ENCODE results near the gene OSTC. TPM values are rescaled to one million over a fixed set of nuclear protein-coding genes. Genes with fewer than 3 reads are reported as not detected.

Gene OSTC
- total and polyA plus RNA-seq, 2 of the 13 experiments (the other 11 are each of a cell fraction or from before 2014, with no cell fraction given), result 208 to 380 TPM

- TF ChIP-seq XRCC5 (optimal IDR thresholded peaks at IDR 0.05; ENCODE audit: low read length) (no peak), ZMYM4 (CRISPR knock-in tag; IDR thresholded peaks at IDR 0.05) (peak; percentile 74), ZIK1 (CRISPR knock-in tag; IDR thresholded peaks at IDR 0.05; ENCODE audit: borderline replicate concordance, low read depth) (0 out of 2 replicates have a peak, but pooled peaks have one; percentile 51), ZNF510 (CRISPR knock-in tag; IDR thresholded peaks at IDR 0.05; ENCODE audit: low read depth) (no peak), ATF7-NPFF (CRISPR knock-in tag; IDR thresholded peaks at IDR 0.05; ENCODE audit: low read depth) (0 out of 2 replicates have a peak, but pooled peaks have one; percentile 63), TCF7L2 (IDR thresholded peaks at IDR 0.05; ENCODE audit: low read depth, low read length) (no peak), NR2C2 (CRISPR knock-in tag; IDR thresholded peaks at IDR 0.05; ENCODE audit: borderline replicate concordance) (peak; percentile 99), ZNF235 (CRISPR knock-in tag; IDR thresholded peaks at IDR 0.05; ENCODE audit: borderline replicate concordance) (no peak), ZFY (CRISPR knock-in tag; IDR thresholded peaks at IDR 0.05) (peak; percentile 51; the same call in 1 of the 2 replicates), CTCF (CRISPR knock-in tag; IDR thresholded peaks at IDR 0.05) (no peak), ZNF629 (CRISPR knock-in tag; conservative IDR thresholded peaks at IDR 0.05) (no peak), ZNF264 (CRISPR knock-in tag; IDR thresholded peaks at IDR 0.05) (peak; percentile 67), EZH2 (conservative IDR thresholded peaks at IDR 0.05; ENCODE audit: low read depth, low read length) (no peak), ZNF737 (CRISPR knock-in tag; IDR thresholded peaks at IDR 0.05; ENCODE audit: borderline replicate concordance) (no peak; the same call in 1 of the 2 replicates), ZNF414 (CRISPR knock-in tag; IDR thresholded peaks at IDR 0.05) (0 out of 2 replicates have a peak, but pooled peaks have one; percentile 65), E2F5 (CRISPR knock-in tag; conservative IDR thresholded peaks at IDR 0.05) (no peak), CENPT (CRISPR knock-in tag; IDR thresholded peaks at IDR 0.05; ENCODE audit: low read depth) (no peak), TEAD2 (CRISPR knock-in tag; IDR thresholded peaks at IDR 0.05) (no peak), ZFP1 (CRISPR knock-in tag; IDR thresholded peaks at IDR 0.05) (no peak), BHLHE40 (IDR thresholded peaks at IDR 0.05; ENCODE audit: low read length) (no peak), DR1 (CRISPR knock-in tag; IDR thresholded peaks at IDR 0.05) (peak; percentile 62), KLF11 (CRISPR knock-in tag; IDR thresholded peaks at IDR 0.05) (0 out of 2 replicates have a peak, but pooled peaks have one; percentile 22), FOXK1 (CRISPR knock-in tag; IDR thresholded peaks at IDR 0.05; ENCODE audit: borderline replicate concordance, low read depth) (peak; percentile 90), SPEN (CRISPR knock-in tag; IDR thresholded peaks at IDR 0.05; ENCODE audit: low read depth) (peak; percentile 95; the same call in 1 of the 2 replicates), ZBTB1 (CRISPR knock-in tag; IDR thresholded peaks at IDR 0.05; ENCODE audit: borderline replicate concordance) (no peak), ZNF597 (CRISPR knock-in tag; IDR thresholded peaks at IDR 0.05) (no peak), CHD4 (IDR thresholded peaks at IDR 0.05; ENCODE audit: borderline replicate concordance, low read length) (peak; percentile 11; the same call in 1 of the 2 replicates)
Observed at GRCh38 chr4:108620101-108620932, 30.1 kb upstream of the OSTC start, which contains the start of gene RPL34 (continued).

Measured in HepG2 (cell line).